HG03066 (cell line): ENCODE results near the gene VWDE.

ENCODE experiments used
- ATAC-seq: cut with Tn5 transposase; IDR thresholded peaks from one replicate; pipeline ENCODE4 v1.9.1; 2021; ENCODE audit warnings: low read depth; ENCODE audit not compliant: unreplicated experiment

VWDE gene

GRCh38 chr7:12294701-12295100 lies 109.0 kb downstream of the VWDE start:
- no peak for ATAC-seq

- no peak for ATAC-seq
Observed at GRCh38 chr7:12291870-12292269, 111.8 kb downstream of the VWDE start.

DNA sequence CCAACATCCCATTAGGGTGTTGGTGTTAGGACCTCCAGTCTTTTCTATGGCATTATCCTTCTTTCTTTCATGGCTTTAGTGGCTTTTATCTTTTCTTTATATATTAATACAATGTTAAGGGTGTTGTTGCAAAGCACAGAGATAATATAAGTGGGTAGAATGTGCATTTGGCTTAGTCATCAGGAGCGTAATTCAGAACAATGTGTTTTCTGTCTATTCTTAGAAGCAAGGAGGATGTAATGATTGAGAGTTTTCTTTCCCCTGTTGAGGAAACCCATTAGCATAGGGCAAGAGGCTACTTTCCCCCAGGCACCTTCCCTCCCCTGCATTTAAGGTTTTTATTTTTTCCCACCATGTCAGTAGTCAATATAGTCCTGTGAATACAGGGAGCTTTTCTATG lies 112.9 kb downstream of the VWDE start:
- no peak for ATAC-seq

DNA sequence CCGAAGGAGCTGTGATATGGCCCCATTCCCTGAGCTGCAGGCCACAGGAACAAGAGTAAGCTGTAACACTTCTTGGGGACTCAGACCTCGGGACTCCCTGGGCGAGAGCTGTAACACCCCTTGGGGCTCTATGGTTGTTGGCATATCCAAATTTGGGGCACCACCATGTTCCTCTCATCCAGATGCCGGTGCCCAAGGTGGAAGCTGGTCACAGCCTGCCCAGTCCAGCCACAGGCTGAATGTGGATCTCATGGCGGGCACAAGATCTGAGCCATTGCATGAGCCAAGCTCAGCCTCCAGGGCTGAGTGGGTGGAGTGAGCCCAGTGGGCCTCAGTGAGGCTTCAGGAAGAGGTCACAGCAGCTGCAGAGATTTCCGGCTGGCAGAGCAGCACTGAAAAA lies 113.7 kb downstream of the VWDE start:
- no peak for ATAC-seq

DNA sequence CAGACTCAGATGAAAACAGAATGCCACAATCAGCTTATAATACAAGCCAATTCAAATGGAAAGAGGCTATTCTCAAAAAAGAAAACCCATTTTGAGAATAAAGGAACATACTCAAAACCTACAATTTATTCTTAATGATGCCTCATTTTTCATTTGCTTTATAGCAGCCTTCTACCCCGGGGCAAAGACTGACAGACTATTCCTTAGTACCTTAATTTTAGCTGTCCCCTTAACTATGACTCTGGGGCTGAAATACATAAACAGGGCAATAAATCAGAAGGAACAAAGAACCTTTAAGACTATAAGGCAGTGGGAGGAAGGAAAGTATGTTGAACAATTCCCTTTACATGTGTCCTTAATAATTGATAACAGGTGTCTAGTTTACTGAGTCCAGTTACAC lies 115.8 kb downstream of the VWDE start:
- no peak for ATAC-seq

- no peak for ATAC-seq
Observed at GRCh38 chr7:12281038-12281437, 122.6 kb downstream of the VWDE start.
